Retina (tissue), 1 donor: Measurements from ENCODE around the gene APBA2.

Experiments
- DNase-seq: peaks from one replicate; pipeline ENCODE4 v3.0.0-alpha.2; 2016

Gene APBA2

DNA sequence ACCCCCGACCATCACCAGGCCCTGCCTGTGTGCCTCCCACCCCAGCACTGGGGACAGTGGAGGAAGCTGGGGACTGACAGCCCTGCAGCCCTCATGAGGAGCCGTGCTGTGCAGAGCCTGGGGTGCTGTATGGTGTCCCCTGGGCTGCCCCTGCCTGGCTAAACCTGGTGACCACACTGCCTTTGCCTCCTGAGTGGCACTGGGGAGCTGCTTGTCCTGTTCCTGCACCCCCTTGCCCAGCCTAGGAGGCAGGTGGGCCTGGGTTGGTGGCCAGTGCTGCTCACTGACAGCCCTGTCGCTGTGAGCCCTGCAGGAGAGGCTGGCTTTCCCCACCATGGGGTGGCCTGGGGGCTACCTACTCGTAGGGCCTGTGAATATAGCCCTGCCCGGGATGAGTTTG, 224.4 kb downstream of the APBA2 start:
- DNase-seq: no peak

DNA sequence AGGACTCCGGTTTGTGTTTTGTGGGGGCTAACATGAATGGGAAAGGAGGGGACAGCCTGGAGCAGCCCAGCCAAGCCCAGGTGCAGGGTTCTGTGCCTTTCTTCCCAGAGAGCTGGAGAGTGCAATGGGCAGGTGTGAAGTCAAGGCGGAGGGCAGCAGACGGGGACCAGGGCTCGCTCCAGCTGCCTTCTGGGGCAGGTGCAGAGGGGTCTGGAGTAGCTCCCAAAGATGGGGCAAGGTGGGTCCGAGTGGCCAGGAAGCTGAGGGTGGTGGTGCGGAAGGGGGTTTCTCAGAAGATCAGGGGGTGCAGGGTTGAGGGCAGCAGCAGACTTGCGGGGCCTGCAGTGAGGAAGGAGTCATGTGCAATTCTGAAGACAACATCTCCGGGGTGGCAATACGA, 225.0 kb downstream of the APBA2 start:
- DNase-seq: no peak

DNA sequence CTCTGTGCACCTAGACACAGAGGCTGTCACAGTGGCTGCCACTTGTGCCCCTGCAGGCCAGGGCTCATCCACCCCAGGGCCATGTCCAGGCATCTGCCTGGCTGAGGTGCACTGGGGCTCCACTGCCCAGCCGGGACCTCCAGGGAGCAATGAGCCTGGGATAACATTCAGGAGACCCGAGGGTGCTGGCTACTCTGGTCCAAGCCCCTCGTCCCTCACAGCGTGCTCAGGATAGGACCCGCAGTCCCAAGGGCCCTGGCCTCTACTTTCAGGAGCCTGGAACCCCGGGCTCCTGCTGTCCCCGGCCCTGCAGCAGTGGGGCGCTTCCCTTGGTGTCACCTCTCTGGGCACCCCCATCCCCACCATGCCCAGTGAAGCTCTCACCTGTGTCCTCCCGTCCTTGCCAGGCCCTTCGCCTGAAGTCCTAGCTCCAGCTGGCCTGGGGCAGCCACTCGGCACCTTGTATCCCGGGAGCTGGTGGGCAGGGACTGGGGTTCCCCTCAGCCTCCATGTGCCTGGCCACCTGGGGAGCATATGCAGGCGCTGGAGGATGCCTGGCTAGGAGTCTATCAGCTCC, 226.0 kb downstream of the APBA2 start:
- no peak for DNase-seq

DNA sequence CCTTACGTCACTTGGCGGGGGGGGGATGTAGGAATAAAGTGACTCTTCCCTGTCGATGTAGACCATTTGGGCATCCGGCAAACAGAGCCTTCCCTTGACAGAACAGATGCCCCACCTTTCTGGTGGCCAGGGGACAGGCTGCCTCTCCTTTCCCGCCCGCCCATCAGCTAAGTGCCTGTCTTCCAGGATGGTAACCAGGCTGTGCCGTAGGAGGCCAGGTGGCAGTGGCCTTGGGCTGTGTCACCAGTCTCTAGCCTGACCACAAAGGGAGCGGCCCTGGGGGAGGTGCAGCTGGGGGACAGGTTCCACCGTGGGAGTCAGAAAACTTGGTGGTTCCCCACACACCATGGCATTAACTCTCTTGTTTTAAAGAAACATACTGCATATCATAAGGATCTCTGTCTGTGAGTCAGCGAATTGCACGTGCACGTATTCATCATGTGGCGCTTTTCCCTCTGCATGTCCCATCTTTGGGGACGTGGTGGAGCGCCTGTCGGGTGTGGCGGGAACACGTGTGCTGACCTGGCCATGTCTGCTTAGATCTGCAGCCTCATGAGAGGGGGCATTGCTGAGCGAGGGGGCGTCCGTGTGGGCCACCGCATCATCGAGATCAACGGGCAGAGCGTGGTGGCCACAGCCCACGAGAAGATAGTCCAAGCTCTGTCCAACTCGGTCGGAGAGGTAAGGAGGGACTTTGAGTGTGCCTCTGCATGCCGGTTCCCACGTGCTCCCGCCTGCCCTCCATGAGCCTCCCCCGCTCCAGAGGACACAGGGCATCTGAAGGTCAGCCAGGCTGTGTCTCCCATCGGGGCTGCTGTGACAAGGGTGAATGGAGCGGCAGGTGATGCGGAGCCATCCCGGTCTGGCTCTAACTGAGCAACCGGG, 227.8 kb downstream of the APBA2 start:
- no peak for DNase-seq

DNA sequence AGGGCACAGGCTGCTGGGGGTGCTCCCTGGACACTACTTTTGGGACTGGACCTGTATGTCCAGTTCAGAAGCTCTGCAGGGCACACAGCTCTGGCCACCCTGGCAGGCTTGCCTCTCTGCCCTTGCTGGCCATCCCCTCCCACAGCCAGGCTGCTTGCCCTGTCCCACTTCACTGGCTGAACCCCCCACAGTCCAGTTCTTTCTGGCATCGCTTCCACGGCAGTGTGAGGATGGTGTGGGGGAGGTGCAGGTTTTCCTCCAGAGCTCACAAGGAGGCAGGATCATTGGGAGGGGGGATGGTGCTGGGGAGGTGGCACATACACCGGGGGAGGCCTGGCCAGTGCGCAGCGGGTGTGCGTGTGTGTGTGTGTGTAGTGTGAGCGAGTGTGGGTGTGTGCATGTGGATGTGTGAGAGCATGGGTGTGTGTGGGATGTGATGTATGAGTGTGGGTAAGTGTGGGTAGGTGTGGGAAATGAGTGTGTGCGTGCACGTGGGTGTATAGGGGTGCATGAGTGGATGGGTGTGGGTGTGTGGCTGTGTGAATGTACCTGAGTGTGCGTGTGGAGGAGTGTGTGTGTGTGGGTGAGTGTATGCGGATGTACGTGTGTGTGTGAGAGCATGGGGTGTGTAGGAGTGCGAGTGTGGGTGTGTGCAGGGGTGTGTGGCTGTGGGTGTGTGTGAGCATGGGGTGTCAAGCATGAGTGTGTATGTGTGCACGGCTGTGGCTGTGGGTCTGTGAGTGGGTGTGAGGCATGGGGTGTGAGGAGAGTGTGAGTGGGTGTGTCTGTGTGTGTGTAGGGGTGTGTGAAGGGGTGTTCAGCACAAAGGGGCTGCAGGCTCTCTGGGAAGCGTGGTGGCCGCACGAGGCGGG, 228.7 kb downstream of the APBA2 start:
- DNase-seq: no peak

DNA sequence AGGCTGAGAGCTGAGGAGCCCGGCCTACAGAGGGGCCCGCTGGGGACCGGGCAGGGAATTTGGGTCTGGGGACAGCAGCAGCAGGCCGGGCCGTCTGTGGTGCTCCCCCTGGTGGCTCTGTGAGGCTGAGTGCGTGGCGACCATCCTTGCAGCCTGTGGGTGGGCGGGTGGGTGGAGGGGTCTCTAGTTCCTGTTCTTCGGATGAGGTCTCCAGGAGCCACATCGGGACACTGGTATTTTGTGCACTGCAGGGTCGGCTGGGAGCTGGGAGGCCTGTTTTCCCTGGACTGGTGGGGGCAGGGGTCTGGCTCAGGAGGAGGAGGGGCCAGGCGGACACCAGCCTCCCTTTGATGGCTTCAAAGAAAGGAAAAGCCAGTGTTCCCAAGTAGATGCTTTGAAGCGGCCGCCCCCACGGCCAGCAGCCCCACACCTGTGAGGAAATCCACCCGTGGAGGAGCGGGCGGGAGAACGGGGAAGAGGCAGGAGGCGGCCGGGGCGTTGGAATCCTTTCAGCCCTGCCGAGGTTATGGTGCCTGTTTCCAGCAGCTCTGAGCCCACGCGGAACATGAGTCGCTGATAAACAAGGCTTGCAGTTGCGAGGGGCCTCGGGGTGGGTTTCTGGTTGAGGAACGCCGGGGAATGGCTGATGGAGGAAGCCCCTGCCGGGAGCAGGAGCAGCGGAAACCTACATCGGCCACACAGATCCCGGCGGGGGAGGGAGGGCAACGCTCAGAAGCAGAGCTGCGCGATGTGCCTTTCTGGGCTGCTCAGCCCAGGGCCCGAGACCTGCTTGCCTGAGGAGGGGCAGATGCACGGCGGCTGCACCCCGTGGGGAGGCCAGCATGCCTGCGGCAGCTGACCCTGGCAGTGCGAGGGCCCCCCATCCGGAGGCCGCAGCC, 229.6 kb downstream of the APBA2 start:
- DNase-seq: peak; percentile 87

DNA sequence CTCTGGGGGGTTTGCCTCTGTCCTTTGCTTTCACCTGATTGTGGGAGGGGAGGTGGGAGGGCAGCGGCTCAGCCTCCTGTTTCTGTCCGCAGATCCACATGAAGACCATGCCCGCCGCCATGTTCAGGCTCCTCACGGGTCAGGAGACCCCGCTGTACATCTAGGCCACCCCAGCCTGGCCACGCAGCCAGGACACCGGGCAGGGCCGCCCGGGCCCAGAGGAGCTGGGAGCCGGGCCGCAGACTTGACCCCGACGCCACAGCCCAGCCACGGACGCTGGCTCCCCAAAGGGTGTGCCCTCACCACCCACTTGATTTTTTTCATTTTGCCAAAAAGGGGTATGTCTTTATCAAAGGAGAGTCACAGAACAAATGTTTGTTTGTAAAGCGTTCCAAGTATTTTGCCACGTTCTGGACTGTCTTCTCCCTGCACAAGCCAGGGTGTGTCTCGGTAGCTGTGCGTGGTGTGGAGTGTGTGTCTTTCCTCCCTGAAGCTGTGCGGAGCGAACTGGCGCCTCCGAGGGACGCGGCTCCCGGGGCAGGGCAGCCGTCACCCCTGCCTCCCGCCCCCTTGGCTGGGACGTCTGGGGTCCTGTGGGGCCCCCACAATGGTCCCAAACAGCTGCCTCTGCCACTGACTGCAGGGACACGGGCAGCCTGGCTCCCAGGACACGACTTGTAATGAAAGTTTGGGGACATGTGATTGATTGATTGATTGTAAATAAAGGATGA, 231.4 kb downstream of the APBA2 start:
- DNase-seq: no peak

DNA sequence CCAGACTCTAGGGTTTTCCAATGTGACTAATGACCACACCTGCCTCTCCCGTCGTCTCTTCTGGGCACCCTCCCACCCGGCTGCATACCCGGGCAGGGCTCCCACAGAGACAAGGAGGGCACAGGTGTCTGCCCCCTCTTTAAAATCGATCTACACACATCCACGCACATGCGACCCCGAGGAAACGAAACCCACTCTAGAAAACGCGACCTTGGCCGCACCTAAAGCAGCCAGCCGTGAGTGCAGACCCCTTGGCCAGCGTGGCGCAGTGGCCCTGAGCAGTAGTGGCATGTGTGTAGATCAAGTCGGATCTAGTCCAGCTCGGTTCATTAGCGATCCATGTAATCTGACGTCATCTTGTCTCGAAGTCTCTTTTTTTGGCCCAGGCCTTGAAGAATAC, 232.0 kb downstream of the APBA2 start:
- DNase-seq: no peak

DNA sequence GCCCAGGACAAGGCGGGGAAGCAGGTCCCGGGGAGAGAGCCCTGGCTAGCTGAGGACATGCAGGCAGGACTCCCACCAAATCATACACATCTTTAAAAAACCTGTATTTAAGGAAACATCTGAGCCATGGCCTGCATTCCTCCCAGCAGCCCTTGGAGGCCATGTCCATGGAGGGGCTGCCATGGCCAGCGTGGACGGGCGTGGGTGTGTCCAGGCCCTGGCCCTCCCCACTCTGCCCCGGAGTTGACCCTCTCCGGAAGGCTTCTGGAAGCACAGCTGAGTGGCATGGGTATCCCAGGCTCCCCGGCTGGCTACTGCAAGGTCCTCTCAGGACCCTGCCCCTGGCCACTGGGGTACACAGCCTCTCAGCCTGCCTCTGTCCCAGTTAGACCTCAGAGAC, 234.1 kb downstream of the APBA2 start:
- DNase-seq: no peak

DNA sequence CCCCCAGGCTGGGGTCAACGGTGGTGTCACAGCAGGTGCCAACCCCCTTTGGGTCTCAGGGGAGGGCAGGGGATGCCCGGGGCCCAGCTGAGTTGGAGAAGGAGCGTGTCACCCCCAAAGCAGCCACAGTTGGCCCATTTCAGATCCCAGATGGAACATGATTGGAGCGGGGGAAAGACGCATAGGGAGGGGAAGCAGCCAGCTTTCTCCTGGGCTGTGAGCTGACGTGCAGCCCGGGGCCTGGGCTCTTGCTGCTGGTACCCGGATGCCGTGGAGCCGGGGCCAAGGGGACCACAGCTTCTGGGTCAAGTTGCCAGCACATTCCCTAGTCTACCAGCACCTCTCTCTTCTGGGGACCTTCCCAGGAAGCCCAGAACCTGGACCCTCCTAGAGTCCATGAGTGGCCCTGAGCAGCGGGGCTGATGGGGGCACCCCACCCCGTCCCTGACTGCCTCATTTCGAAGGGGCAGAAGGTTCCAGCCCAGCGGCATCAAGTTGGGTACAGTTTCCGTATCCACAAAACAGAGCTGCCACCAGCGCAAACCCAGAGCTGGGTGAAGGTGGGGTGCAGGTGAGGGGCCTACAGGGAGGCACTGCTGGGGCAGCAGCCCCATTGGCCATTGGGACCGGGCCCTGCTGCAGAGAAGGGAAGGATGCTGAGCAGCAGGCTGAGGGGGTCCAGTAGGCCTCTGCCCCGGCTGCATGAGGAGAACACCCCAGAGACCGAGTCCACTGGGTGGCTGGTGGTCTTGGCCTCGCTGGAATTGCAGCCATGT, 235.0 kb downstream of the APBA2 start:
- no peak for DNase-seq

DNA sequence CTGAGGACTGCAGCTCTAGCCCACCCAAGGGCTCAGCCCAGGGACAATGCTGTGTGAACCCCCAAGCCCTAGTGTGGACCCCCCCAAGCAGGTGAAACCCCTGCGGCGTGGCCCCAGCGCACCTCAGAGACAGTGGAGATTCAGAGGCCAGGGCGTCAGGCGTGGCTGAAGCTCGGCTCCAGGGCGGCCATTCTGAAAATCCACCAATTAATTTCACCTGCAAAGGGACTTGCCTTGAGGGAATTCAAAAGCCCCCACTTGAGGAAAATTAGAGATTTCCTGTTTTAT, 235.5 kb downstream of the APBA2 start:
- DNase-seq: no peak

DNA sequence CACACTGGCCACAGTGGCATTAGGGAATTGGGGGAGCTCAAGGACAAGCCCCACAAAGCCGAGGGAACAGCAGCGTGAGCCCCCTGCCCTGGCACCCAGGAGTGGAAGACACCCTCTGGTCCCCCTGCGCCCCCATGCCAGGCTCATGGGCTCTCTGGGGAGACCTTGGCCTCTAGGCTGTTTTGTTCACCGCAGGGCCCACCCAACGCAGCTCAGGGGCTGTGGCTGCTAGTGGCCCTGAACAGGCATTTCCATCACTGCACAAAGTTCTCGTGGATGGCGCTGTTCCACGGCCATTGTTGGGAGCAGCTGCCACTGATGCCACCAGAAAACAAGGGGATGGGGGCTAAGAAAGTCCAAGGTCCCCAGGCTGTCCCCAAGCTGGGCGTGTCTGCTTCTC, 236.1 kb downstream of the APBA2 start:
- no peak for DNase-seq

DNA sequence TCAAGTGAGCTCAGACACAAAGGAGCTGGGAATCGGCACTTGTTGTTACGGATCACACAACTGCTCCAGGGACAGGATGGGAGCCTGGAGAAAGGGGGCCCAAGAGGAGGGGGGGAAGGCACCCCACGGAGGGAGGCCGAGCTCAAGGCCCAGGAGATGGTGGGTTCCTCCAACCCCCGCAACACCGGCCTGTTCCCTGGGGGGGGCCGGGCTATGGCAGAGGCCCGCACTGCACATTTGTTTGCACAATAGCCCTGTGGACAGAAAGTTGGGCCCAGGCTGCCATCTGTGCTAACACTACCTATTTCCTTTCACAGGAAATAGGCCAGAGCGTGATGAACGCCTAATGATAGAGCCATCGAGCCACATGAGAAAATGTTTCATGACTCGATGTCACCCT, 236.7 kb downstream of the APBA2 start:
- no peak for DNase-seq

DNA sequence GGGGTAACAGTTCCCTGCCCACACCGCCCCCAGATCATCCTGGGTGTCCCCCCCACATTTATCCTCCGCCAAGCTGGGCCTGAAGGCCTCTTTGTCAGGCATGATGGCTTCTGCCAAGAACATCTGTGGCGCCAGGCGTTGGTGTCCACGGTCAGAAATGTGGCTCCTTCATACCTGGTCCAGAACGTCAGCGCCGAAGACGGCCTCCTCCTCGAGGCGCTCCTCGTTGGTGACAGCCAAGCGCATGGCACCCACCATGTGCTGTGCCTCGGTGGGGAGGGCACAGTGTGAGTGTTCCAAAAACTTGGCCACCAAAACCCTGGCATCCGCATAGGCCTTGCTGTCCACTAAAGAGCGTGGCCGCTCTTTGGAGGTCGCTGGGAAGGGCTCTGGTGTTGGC, 237.4 kb downstream of the APBA2 start:
- DNase-seq: no peak

DNA sequence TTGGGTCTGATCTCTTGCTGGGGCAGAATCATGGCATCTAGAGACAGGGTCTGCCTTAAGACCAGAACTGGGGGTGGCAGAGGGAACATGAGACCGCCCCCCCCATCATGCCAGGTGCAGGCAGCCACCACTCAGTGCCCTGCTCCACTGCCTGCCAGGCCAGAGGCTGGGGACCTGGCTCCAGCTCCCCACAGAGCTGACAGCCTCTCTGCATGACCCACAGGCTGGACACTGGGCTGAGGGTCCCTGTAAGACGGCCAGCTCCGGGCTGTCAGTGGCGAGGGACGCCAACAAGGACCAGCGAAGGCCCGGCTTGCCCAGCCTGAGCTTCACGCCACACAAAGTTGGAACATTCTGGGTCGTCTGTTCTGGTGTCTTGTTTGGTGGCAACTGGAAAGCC, 238.2 kb downstream of the APBA2 start:
- no peak for DNase-seq

DNA sequence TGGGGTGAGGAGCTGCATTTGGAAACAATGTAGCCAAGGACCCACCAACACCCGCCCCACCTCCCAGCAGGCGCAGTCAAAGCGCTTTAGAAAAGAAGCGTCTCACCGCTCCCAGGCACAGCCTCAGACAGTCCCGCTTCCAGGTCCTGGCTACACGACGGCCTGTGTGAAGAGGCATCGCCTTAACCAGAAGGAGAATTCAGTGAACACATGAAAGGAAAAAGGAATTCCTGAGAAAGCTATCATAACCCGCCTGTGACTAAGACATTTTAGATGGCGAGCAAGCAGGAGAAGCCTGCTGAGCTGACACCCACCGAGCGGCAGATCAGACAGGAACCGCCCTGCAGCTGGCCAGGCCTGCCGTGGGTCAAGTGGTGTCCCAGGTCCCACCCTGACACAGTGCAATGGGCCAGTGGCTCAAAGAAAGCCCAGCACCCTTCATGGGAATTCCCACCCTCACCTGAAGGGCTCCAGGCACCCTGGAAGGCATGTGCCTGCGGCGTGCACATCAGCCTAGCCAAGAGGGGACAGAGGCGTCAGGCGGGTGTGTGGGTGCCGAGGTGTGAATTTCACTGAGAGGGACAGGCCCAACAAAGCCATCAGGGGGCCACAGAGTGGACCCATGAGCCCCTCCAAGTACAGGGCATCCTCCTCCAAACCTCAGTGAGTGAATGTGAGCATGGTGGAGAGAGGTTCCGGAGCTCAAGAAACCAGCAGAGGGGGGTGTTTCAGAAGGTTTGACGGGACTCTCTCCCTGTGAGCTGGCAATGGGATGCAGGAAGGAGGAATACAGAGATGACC, 239.0 kb downstream of the APBA2 start:
- no peak for DNase-seq

DNA sequence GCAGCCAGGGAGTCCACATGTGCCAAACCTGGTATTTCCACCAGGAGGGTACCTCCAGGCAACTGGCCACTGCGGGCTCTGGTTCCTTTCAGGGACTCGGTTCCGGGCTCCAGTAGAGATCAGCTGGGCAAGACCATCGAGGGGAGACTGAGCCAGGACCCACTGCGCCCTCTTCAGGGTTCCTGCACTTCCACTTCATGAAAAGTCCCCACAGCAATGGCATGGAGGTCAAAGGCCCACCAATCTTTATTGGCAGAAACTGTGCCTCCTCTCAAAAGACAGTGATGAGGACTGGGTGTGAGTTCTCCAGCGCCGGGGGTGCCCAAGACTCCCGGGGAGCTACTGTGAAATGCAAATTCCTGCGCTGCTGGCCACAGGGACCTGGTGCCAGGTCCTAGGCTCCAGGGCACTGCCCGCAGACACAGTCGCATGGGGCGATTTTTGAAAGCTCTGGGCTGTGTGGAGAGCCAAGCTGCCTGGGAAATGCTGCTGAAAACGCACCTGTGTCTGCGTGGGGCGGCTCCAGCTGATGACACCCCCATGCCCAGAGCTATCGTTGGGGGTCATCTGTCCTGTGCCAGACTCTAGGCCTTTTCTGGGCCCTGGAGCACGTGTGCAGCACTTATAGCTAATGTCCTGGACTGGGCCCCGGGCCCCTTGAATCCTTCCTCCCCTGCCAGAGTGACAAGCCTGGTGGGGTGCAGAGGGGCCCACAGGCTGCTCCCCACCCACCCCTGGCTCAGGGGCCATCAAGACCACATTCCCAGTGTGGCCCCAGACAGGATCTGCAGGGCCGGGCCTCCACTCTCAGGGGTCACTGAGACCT, 239.8 kb downstream of the APBA2 start:
- DNase-seq: no peak

DNA sequence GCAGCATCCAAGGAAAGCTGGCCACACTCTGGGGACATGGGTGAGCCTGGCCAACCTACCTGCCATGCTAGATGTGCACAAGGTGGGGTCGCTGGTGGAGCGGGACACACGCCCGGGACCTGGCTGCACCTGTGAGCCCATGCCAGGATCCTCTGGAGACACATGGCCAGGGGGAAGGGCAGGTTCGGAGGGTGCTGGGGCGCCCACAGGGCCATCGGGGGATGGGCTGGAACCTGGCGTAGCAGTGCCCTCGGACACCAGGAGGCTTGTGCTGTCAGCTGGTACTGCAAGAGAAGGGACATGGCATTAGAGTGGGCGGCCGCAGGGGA, 240.4 kb downstream of the APBA2 start:
- DNase-seq: no peak

DNA sequence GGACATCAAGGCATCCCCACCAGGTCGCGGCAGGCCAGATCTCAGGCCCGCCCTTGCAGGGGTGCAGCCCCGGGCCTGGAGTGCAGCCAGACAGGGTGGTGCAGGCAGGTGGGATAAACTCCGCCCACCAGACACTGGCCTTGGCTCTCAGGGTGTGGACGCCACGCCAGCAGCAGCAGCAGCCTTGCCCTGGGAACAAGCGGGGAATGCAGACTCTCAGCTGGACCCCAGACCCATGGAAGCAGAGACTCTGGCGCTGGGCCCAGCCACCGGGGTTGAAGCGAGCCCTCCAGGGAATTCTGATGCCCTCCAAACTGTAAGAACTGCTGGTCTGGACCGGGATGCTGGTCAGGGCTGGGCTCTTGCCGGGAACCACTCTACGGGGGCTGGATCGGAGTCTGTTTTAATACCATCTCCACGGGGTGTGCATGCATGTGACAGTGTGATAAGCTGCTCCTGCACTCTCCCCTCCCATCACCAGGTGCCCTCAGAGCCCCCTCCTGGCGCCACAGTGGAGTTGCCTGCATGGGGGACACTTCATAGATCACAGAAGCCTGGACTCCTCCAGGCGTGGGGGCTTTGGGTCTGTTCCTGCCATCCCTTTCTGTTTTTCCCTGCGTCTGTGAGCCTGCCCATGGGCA, 241.2 kb downstream of the APBA2 start:
- no peak for DNase-seq
